ENCODE data around the gene LARGE1. TPM values are rescaled to one million over a fixed set of nuclear protein-coding genes. Genes with fewer than 3 reads are reported as not detected.

LARGE1 gene
- total and polyA plus RNA-seq, 5 donors: 23.8 to 100.0 (median 73.1) TPM

DNA sequence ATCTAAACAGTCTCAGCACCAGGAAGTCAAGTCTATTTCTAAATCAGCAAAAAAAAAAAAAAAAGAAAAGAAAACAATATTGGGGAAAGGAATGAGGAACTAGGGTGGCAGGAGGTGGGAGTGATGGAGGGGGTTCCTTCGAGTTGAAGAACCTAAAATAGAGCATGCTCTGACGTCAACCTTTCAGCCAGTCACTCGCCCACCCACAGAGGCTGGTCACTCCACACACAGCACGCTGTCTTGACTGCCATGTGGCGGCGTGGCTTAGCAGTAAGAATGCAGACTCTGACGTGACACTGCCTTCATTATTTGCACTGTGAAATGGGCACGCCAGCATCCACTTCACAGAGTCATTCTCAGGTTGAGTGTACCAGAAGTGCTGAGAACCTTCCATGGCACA, 48.3 kb downstream of the LARGE1 start:
- Histone ChIP-seq H3K4me3 (ENCODE audit: low read length) (no peak overlapping the region), H3K4me1 (ENCODE audit: control insufficient read depth, insufficient read depth, low read length) (peaks cover 25% of the 10 kb centered on the region), H3K27me3 (ENCODE audit: control insufficient read depth, insufficient read depth) (no peaks in the 10 kb centered on the region), H3K27ac (ENCODE audit: low read length) (peak overlapping the region; percentile 25), H3K9me3 (ENCODE audit: control insufficient read depth, low read length) (no peaks in the 10 kb centered on the region)
- WGBS: 67% methylated on average over 8 of the region's 8 CpGs
- intact Hi-C loops (cut with DNase I): no loop called here
- no peak for ATAC-seq
- DNase-seq: no peak

DNA sequence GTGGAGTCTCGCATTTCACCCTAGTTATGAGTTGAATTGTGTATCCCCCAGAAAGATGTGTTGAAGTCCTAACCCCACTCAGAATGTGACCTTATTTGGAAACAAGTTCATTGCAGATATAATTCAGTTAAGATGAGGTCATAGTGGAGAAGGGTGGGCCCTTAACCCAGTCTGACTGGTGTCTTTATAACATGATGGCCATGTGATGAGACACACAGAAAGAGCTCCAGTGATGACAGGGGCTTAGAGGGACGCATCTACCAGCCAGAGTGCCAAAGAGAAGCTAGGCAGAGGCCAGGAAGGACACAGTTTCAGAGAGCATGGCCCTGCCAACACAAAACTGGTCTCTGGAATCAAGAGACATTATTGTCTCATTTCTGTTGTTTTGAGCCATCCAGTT, 50.3 kb downstream of the LARGE1 start:
- H3K4me1 ChIP-seq (ENCODE audit: control insufficient read depth, insufficient read depth, low read length): peaks cover 22% of the 10 kb centered on the region
- H3K4me3 ChIP-seq (ENCODE audit: low read length): no peak overlapping the region
- H3K27me3 ChIP-seq (ENCODE audit: control insufficient read depth, insufficient read depth): no peaks in the 10 kb centered on the region
- 78% methylated on average over 2 of the region's 2 CpGs for WGBS
- H3K9me3 ChIP-seq (ENCODE audit: control insufficient read depth, low read length): no peaks in the 10 kb centered on the region
- intact Hi-C loops (cut with DNase I): no loop called here
- no peak for ATAC-seq
- peak overlapping the region; percentile 60 for H3K27ac ChIP-seq (ENCODE audit: low read length)
- DNase-seq: no peak

DNA sequence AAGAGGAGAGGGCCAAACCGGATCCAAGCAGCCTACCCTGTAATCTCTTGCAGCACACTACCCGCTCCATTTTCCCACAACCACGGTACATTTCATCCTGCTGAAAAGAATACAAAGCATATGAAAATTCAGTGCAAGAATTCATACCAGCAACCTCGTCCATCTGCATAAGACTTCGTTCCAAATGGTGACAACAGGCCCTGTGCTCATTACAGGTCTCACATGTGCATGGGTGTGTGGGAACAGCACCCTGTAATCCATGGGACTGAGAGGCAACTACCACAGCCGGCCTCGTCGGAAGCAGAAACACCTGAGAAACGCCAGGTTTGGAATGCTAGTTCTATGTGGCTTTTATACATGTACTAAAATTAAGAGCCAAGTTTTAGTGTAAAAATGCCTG, 52.3 kb downstream of the LARGE1 start:
- Histone ChIP-seq H3K27me3 (ENCODE audit: control insufficient read depth, insufficient read depth) (no peaks in the 10 kb centered on the region), H3K4me3 (ENCODE audit: low read length) (no peak overlapping the region), H3K4me1 (ENCODE audit: control insufficient read depth, insufficient read depth, low read length) (peaks cover 20% of the 10 kb centered on the region), H3K27ac (ENCODE audit: low read length) (peak overlapping the region; percentile 91), H3K9me3 (ENCODE audit: control insufficient read depth, low read length) (no peaks in the 10 kb centered on the region)
- WGBS: 95% methylated on average over 9 of the region's 9 CpGs
- DNase-seq: no peak
- intact Hi-C loops (cut with DNase I): no loop called here
- ATAC-seq: no peak

DNA sequence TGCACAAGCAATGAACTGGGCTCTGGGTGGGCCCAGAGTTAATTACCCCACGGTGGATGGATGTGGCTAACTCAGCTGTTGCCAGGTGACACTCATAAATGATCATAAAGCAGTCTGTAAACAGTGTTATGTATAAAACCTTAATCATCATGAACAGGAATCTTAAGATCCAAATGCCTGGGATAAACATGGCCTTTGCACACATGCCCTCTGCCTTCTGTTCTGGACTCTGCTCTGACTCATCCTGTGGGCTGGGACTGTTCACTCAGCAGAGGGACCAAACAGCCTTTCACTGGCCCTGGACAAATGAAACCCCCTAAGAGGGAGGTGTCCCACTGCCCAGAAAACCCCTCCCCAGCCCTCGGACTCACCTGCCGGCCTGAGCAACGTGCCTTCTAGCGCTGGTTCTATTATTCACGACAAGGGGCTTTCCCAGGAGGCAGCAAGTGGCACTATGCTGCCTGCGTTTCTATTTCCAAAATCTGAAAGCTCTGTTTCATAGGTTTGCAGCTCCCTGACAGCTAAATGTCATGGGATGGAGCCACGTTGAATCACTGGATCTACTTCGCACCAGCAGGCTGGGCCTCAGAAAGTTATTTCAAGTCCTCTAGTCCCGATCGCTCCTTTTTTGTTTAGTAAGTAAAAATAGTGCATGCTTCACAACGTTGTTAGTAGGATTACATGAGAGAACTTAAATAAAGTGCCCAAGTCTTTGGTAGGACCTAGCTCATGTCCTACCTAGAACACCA, 53.0 kb downstream of the LARGE1 start:
- Histone ChIP-seq H3K9me3 (ENCODE audit: control insufficient read depth, low read length) (no peaks in the 10 kb centered on the region), H3K27me3 (ENCODE audit: control insufficient read depth, insufficient read depth) (no peaks in the 10 kb centered on the region), H3K4me3 (ENCODE audit: low read length) (no peak overlapping the region), H3K4me1 (ENCODE audit: control insufficient read depth, insufficient read depth, low read length) (peaks cover 18% of the 10 kb centered on the region), H3K27ac (ENCODE audit: low read length) (peak overlapping the region; percentile 91)
- intact Hi-C loops (cut with DNase I): no loop called here
- DNase-seq (no peak), ATAC-seq (peak; percentile 30 to 53)
- WGBS: 67% methylated on average over 12 of the region's 12 CpGs

DNA sequence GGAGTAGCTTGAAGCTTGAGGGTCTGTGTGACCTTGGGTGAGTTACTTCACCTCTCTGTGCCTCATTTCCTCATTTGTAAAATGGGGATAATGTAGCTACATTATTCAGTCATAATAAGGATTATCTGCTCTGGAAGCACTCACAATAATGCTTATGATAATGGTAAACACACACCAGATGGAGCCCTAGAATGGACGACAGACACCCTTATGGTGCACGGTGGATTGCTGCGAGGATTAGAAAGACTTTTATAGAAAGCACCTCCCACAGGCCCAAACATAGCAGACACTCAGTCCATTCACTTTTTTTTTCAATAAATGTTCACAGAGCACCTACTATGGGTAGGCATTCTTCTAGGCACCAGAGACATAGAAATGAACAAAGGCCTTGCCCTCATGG, 53.8 kb downstream of the LARGE1 start:
- intact Hi-C loops (cut with DNase I): no loop called here
- ATAC-seq: no peak
- WGBS: 84% methylated on average over 3 of the region's 3 CpGs

DNA sequence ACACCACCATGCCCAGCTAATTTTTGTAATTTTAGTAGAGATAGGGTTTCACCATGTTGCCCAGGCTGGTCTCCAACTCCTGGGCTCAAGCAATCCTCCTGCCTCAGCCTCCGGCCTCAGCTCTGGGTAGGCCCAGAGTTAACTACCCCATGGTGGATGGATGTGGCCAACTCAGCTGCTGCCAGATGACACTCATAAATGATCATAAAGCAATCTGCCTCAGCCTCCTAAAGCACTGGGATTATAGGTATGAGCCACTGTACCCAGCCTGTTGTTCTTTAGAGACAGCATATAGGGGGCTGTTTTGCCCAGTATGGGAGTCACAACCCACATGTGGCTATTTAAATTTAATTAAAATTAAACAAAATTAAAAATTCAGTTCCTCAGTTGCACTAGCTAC, 54.3 kb downstream of the LARGE1 start:
- peak overlapping the region; percentile 20 for H3K27ac ChIP-seq (ENCODE audit: low read length)
- no peaks in the 10 kb centered on the region for H3K27me3 ChIP-seq (ENCODE audit: control insufficient read depth, insufficient read depth)
- intact Hi-C loops (cut with DNase I): no loop called here
- H3K9me3 ChIP-seq (ENCODE audit: control insufficient read depth, low read length): no peaks in the 10 kb centered on the region
- 95% methylated on average over 1 of the region's 1 CpG for WGBS
- DNase-seq (no peak), ATAC-seq (no peak)
- H3K4me3 ChIP-seq (ENCODE audit: low read length): no peak overlapping the region
- peaks cover 16% of the 10 kb centered on the region for H3K4me1 ChIP-seq (ENCODE audit: control insufficient read depth, insufficient read depth, low read length)

More for the DNA sequence above, 53.8 kb downstream of the LARGE1 start:
- DNase-seq: no peak
- Histone ChIP-seq H3K4me3 (ENCODE audit: low read length) (no peak overlapping the region), H3K4me1 (ENCODE audit: control insufficient read depth, insufficient read depth, low read length) (peaks cover 16% of the 10 kb centered on the region), H3K27me3 (ENCODE audit: control insufficient read depth, insufficient read depth) (no peaks in the 10 kb centered on the region), H3K9me3 (ENCODE audit: control insufficient read depth, low read length) (no peaks in the 10 kb centered on the region), H3K27ac (ENCODE audit: low read length) (peak overlapping the region; percentile 91)

DNA sequence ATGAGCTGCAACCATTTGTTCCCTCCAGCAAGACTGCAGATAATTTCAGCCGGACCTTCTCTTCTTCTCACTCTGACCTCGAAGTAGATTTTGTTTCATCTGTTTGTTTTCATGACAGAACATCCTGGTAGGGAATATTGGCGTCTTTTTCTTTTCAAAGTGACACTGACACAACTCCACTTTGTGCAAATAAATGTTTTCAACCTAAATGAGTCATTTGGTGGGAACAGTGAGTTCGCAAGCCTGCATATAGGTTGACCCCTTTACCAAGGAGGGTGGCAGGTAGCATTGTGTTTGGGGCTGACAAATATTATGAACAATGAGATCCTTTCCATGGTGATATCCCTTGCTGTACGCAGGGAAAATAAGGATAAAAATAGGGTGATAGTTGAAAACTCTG, 55.0 kb downstream of the LARGE1 start:
- no peak for ATAC-seq

DNA sequence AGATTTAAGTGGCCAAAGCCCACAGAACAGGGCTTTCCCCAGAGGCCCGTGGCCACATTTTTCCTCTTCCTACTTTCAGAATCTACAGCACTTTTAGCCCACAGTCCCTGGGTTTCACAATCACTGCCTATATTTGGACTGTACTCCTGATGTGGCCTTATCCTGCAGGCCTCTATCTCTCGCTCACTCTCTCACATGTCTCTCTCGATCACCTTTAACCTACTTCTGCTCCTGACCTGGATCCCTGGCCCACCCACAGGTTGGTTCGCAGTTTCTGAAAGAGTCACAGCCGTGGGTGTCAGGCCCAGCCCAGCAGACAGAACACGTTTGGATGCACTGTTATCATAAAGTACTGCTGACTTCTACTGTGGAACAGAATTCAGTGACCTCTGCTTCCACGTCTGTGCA, 55.5 kb downstream of the LARGE1 start:
- intact Hi-C loops (cut with DNase I): no loop called here
- DNase-seq (peak; percentile 31 to 62 (median 61)), ATAC-seq (peak; percentile 73 to 78)

More for the DNA sequence above, 55.0 kb downstream of the LARGE1 start:
- Histone ChIP-seq H3K9me3 (ENCODE audit: control insufficient read depth, low read length) (no peaks in the 10 kb centered on the region), H3K4me3 (ENCODE audit: low read length) (no peak overlapping the region), H3K4me1 (ENCODE audit: control insufficient read depth, insufficient read depth, low read length) (peaks cover 18% of the 10 kb centered on the region), H3K27me3 (ENCODE audit: control insufficient read depth, insufficient read depth) (no peaks in the 10 kb centered on the region), H3K27ac (ENCODE audit: low read length) (peak overlapping the region; percentile 78)
- DNase-seq: no peak
- intact Hi-C loops (cut with DNase I): no loop called here
- WGBS: 59% methylated on average over 5 of the region's 5 CpGs

DNA sequence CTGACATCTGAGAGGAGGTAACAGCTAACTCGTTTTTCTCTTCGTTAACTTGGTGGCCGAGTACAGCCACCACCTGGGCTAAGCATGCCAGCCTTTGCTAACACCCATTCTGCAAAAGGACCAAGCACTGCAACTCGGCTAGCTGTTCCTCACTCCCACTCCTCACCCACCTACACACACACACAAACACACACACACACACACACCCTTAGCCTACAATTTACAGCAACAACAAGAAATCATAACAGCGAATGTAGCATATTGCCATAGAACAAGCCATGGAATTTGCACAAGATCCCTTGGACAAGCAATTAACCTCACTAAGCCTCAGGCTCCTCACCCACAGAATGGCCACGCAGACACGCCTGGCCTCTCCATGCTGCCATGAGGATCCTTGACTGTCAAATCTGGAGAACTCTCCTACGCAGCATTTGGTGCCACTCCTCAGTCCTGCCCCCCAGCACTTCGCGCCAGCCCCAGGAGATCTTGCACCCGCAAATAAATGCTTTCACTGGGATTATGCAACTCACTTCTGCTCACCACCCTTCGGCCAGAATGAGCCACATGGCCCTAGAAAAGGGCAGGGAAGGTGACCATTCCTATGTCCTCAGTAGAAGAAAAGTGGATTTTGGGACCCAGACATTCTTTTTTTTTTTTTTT, 58.9 kb downstream of the LARGE1 start:
- no peaks in the 10 kb centered on the region for H3K27me3 ChIP-seq (ENCODE audit: control insufficient read depth, insufficient read depth)
- ATAC-seq (no peak), DNase-seq (no peak)
- H3K4me1 ChIP-seq (ENCODE audit: control insufficient read depth, insufficient read depth, low read length): peaks cover 10% of the 10 kb centered on the region
- H3K9me3 ChIP-seq (ENCODE audit: control insufficient read depth, low read length): no peaks in the 10 kb centered on the region
- no peak overlapping the region for H3K27ac ChIP-seq (ENCODE audit: low read length)
- intact Hi-C loops (cut with DNase I): no loop called here
- H3K4me3 ChIP-seq (ENCODE audit: low read length): no peak overlapping the region
- 78% methylated on average over 12 of the region's 12 CpGs for WGBS

More for the DNA sequence above, 55.5 kb downstream of the LARGE1 start:
- H3K9me3 ChIP-seq (ENCODE audit: control insufficient read depth, low read length): no peaks in the 10 kb centered on the region
- H3K27me3 ChIP-seq (ENCODE audit: control insufficient read depth, insufficient read depth): no peaks in the 10 kb centered on the region
- peaks cover 18% of the 10 kb centered on the region for H3K4me1 ChIP-seq (ENCODE audit: control insufficient read depth, insufficient read depth, low read length)
- 46% methylated on average over 7 of the region's 7 CpGs for WGBS
- H3K4me3 ChIP-seq (ENCODE audit: low read length): no peak overlapping the region
- peak overlapping the region; percentile 78 for H3K27ac ChIP-seq (ENCODE audit: low read length)

DNA sequence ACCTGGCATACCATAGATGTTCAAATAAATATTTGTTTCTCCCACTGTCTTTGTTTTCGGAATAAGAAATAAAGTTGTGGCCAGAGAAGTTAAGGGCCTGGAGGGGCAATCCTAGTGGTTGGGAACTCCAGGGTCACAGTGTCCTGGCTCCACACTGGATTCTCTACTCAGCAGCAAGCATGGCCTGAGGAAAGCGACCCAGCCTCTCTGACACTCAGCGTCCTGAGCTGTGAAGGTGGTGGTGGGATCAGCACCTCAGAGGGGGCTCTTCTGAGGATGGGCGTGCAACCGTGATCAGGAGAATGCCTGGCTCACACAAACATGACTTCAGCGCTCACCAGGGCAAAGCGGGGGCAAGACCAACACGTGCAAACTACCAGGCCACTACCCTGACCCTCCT, 59.9 kb downstream of the LARGE1 start:
- intact Hi-C loops (cut with DNase I): no loop called here
- 87% methylated on average over 8 of the region's 8 CpGs for WGBS
- Histone ChIP-seq H3K4me3 (ENCODE audit: low read length) (no peak overlapping the region), H3K4me1 (ENCODE audit: control insufficient read depth, insufficient read depth, low read length) (peaks cover 10% of the 10 kb centered on the region), H3K27me3 (ENCODE audit: control insufficient read depth, insufficient read depth) (no peaks in the 10 kb centered on the region), H3K9me3 (ENCODE audit: control insufficient read depth, low read length) (no peaks in the 10 kb centered on the region), H3K27ac (ENCODE audit: low read length) (no peak overlapping the region)
- ATAC-seq (no peak), DNase-seq (no peak)

DNA sequence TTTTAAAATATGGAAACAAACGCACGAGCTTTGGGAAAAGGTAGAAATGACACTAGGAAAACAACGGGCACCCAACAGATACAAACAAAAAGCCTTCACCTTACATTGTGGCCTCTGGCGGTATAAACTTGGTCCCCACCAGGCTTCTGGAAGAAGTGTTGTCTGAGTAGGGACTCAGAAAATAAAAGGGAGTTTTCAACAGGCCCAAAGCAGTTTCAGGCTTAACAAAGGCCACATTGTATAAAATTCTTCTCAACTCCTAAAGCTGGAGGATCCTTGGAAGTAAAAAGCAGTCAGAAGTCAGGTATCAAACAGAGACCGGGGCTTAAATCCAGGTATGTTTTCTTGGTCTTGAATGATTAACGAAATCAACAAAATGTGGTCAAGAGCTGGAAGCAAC, 61.0 kb downstream of the LARGE1 start:
- no peaks in the 10 kb centered on the region for H3K27me3 ChIP-seq (ENCODE audit: control insufficient read depth, insufficient read depth)
- intact Hi-C loops (cut with DNase I): loop anchor here in 1 of 4 donors (10.0 kb wide), 1 partner anchor 65 kb away; no protein-coding TSS in a partner anchor
- no peaks in the 10 kb centered on the region for H3K9me3 ChIP-seq (ENCODE audit: control insufficient read depth, low read length)
- H3K4me1 ChIP-seq (ENCODE audit: control insufficient read depth, insufficient read depth, low read length): peaks cover 7% of the 10 kb centered on the region
- H3K4me3 ChIP-seq (ENCODE audit: low read length): no peak overlapping the region
- ATAC-seq (no peak), DNase-seq (no peak)
- H3K27ac ChIP-seq (ENCODE audit: low read length): no peak overlapping the region
- 92% methylated on average over 6 of the region's 6 CpGs for WGBS

Data from right cardiac atrium (tissue), 5 donors.